B cell (primary cell): ENCODE results near the gene CLEC1A. TPM values are rescaled to one million over a fixed set of nuclear protein-coding genes. Genes with fewer than 3 reads are reported as not detected.

ENCODE experiments used
- ATAC-seq: fragments of 200-7000 bp; cut with Tn5 transposase; one replicate; pipeline ENCODE4 v1.10.0; 2021; ENCODE audit warnings: low read depth, mild to moderate bottlenecking, moderate number of reproducible peaks, moderate library complexity
- CTCF ChIA-PET: fragments of 350-600 bp; sonication (Branson Sonifier 250); formaldehyde crosslinking; loops from one replicate; lab custom pipeline; 2021; ENCODE audit warnings: antibody characterized with exemption, inconsistent platforms; lab: Charles Lee
- POLR2A ChIA-PET: fragments of 350-600 bp; sonication (Branson Sonifier 250); formaldehyde crosslinking; loops from one replicate; lab custom pipeline; 2021; ENCODE audit warnings: antibody characterized with exemption; lab: Charles Lee
- DNase-seq: peaks from one replicate; pipeline ENCODE4 v3.0.0; 2013
- H2AFZ ChIP-seq: 2 replicates; pipeline ENCODE4 v1.6.1; 2012; ENCODE audit warnings: mild to moderate bottlenecking, low read depth, low read length; ENCODE audit not compliant: insufficient read depth, poor library complexity, severe bottlenecking
- H3K27ac ChIP-seq, 2 donors: 1 replicate in 1 of 2; 2 replicates in 1 of 2; pipeline ENCODE4 v1.5.1; 2012 to 2013; ENCODE audit warnings: low read length in 2 of 2, mild to moderate bottlenecking in 2 of 2, moderate library complexity in 1 of 2
- H3K27me3 ChIP-seq, 4 experiments: fragments of 200-600 bp in 1 of 4; sonication (generic) in 1 of 4; replicated peaks in 1 of 4; 1 replicate in 2 of 4; 2 replicates in 2 of 4; pipeline versions ENCODE4 v1.6.1 to v1.7.0; 2013 to 2016; ENCODE audit warnings: low read length in 3 of 4, mild to moderate bottlenecking in 2 of 4, mixed read lengths in 1 of 4, moderate library complexity in 1 of 4; ENCODE audit not compliant: insufficient read depth in 4 of 4, control insufficient read depth in 3 of 4; ENCODE audit errors: control extremely low read depth in 1 of 4
- H3K36me3 ChIP-seq, 2 experiments: replicated peaks in 1 of 2; 1 replicate in 1 of 2; 2 replicates in 1 of 2; pipeline versions ENCODE4 v1.6.1 to v1.7.1; 2013; ENCODE audit warnings: low read length in 1 of 2; ENCODE audit not compliant: insufficient read depth in 2 of 2, control insufficient read depth in 1 of 2; ENCODE audit errors: control extremely low read depth in 1 of 2, extremely low read depth in 1 of 2
- H3K4me1 ChIP-seq, 2 donors: fragments of 200-600 bp in 1 of 2; sonication (generic) in 1 of 2; 1 replicate in 1 of 2; 2 replicates in 1 of 2; pipeline versions ENCODE4 v1.5.1 to v1.6.1; 2013 to 2017; ENCODE audit warnings: low read length in 2 of 2; ENCODE audit not compliant: control insufficient read depth in 2 of 2, insufficient read depth in 2 of 2
- H3K4me2 ChIP-seq: replicated peaks from 2 replicates; pipeline ENCODE3; 2012; ENCODE audit warnings: mild to moderate bottlenecking, low read depth, low read length; ENCODE audit not compliant: poor library complexity, severe bottlenecking
- H3K4me3 ChIP-seq, 5 experiments: fragments of 200-600 bp in 1 of 5; sonication (generic) in 1 of 5; 1 replicate in 3 of 5; 2 replicates in 2 of 5; pipeline versions ENCODE4 v1.5.1 to v1.7.0; 2011 to 2016; ENCODE audit warnings: low read length in 4 of 5, mild to moderate bottlenecking in 4 of 5, low read depth in 2 of 5, control low read depth in 1 of 5, moderate library complexity in 1 of 5; ENCODE audit not compliant: insufficient read depth in 1 of 5; ENCODE audit errors: control extremely low read depth in 1 of 5, extremely low read depth in 1 of 5
- H3K79me2 ChIP-seq: fragments of 200-600 bp; sonication (generic); one replicate; pipeline ENCODE4 v1.6.0; 2016; ENCODE audit warnings: low read length; ENCODE audit not compliant: control insufficient read depth, insufficient read depth
- H3K9ac ChIP-seq: fragments of 200-600 bp; sonication (generic); 2 replicates; pipeline ENCODE4 v1.6.1; 2017; ENCODE audit warnings: mild to moderate bottlenecking, low read length, moderate library complexity
- H3K9me3 ChIP-seq, 3 donors: one replicate each; pipeline versions ENCODE4 v1.6.1 to v1.7.1; 2013; ENCODE audit warnings: low read length in 2 of 3; ENCODE audit not compliant: control insufficient read depth in 2 of 3, insufficient read depth in 1 of 3; ENCODE audit errors: control extremely low read depth in 1 of 3
- H4K20me1 ChIP-seq: 2 replicates; pipeline ENCODE4 v1.6.0; 2012; ENCODE audit warnings: mild to moderate bottlenecking, low read length; ENCODE audit not compliant: insufficient read depth, control insufficient read depth, poor library complexity, severe bottlenecking
- H3K27ac Mint-ChIP-seq: one replicate; pipeline ENCODE4 v1.8.0; 2021; ENCODE audit warnings: mixed read lengths
- H3K27me3 Mint-ChIP-seq: one replicate; pipeline ENCODE4 v1.8.0; 2021; ENCODE audit warnings: mixed read lengths
- H3K4me1 Mint-ChIP-seq: one replicate; pipeline ENCODE4 v1.8.0; 2021; ENCODE audit warnings: mixed read lengths
- H3K4me3 Mint-ChIP-seq: one replicate; pipeline ENCODE4 v1.8.0; 2021; ENCODE audit warnings: mixed read lengths
- H3K9me3 Mint-ChIP-seq: one replicate; pipeline ENCODE4 v1.8.0; 2022; ENCODE audit warnings: mixed read lengths; ENCODE audit not compliant: insufficient read depth
- CTCF ChIP-seq: fragments of 200-600 bp; IDR thresholded peaks from one replicate; pipeline ENCODE4 v1.8.0; 2022; ENCODE audit warnings: antibody characterized with exemption, mild to moderate bottlenecking
- EZH2 ChIP-seq: IDR thresholded peaks from 2 replicates; pipeline ENCODE4 v1.6.1; 2012; ENCODE audit warnings: borderline replicate concordance, low read depth, mild to moderate bottlenecking, moderate library complexity, low read length; ENCODE audit not compliant: insufficient read depth, poor library complexity, severe bottlenecking
- WGBS: methylation state at CpG from one replicate; pipeline ENCODE4 v1.1.5; 2013; ENCODE audit warnings: missing lambda C conversion rate; ENCODE audit not compliant: insufficient coverage; 5-methylcytosine and 5-hydroxymethylcytosine counted together
- intact Hi-C: fragments of 100-400 bp; cut with micrococcal nuclease; formaldehyde crosslinking; loops from one replicate; pipeline ENCODE4 v1.10.0; 2022
- polyA plus RNA-seq: library from polyadenylated mRNA; depleted of rRNA; stranded (reverse); fragments of >200 nt; gene quantifications from 2 replicates; pipeline ENCODE4 v1.2.3, GENCODE V29; 2012
- total RNA-seq, 2 donors: library from RNA; stranded (reverse); fragments of 120-200 nt in 1 of 2; gene quantifications; 1 replicate in 1 of 2; 2 replicates in 1 of 2; pipeline versions ENCODE4 v1.2.3 to v1.2.4, GENCODE V29; 2013 to 2022

The CLEC1A gene
- total and polyA plus RNA-seq, 2 donors (not counting 1 experiment from before 2014, with no cell fraction given): 0.10 TPM; not detected in 1

- H3K4me1 ChIP-seq: no peaks in the 10 kb centered on the region
- no CpG with 5 or more reads among the region's 1 CpG for WGBS
- H2AFZ ChIP-seq: no peak overlapping the region
- intact Hi-C loops: no loop called here
- no peak for ATAC-seq
- no peak overlapping the region for H3K9ac ChIP-seq
- H3K27ac Mint-ChIP-seq: no peak overlapping the region
- H3K27me3 Mint-ChIP-seq: peaks cover 9% of the 10 kb centered on the region
- peaks cover 0 to 8% (median 0%) of the 10 kb centered on the region in 3 donors for H3K9me3 ChIP-seq
- H3K9me3 Mint-ChIP-seq: no peaks in the 10 kb centered on the region
- POLR2A ChIA-PET: no interaction called here
- H3K36me3 ChIP-seq: no peaks in the 10 kb centered on the region
- no peak overlapping the region for H3K4me3 ChIP-seq
- H3K4me3 Mint-ChIP-seq: no peak overlapping the region
- no peaks in the 10 kb centered on the region for H4K20me1 ChIP-seq
- no peak overlapping the region for H3K4me2 ChIP-seq
- CTCF ChIA-PET: no interaction called here
- no peaks in the 10 kb centered on the region for H3K4me1 Mint-ChIP-seq
- DNase-seq: no peak
- no peak overlapping the region for H3K27ac ChIP-seq
- no peaks in the 10 kb centered on the region for H3K27me3 ChIP-seq
- no peaks in the 10 kb centered on the region for H3K79me2 ChIP-seq
- TF ChIP-seq CTCF (no peak), EZH2 (no peak)
These were observed 15.1 kb upstream of the CLEC1A start for GRCh38 chr12:10113920-10114319.

- no peak overlapping the region for H3K27ac Mint-ChIP-seq
- no CpG with 5 or more reads among the region's 1 CpG for WGBS
- H4K20me1 ChIP-seq: no peaks in the 10 kb centered on the region
- H3K36me3 ChIP-seq: no peaks in the 10 kb centered on the region
- H3K4me1 ChIP-seq: no peaks in the 10 kb centered on the region
- no peaks in the 10 kb centered on the region for H3K79me2 ChIP-seq
- no peak for ATAC-seq
- no peak overlapping the region for H3K27ac ChIP-seq
- DNase-seq: no peak
- H3K4me2 ChIP-seq: no peak overlapping the region
- H3K4me3 Mint-ChIP-seq: no peak overlapping the region
- peaks cover 0 to 8% (median 0%) of the 10 kb centered on the region in 3 donors for H3K9me3 ChIP-seq
- H2AFZ ChIP-seq: no peak overlapping the region
- ChIA-PET POLR2A (no interaction called here), CTCF (no interaction called here)
- H3K9ac ChIP-seq: no peak overlapping the region
- no peak overlapping the region for H3K4me3 ChIP-seq
- no peak for TF ChIP-seq EZH2
- TF ChIP-seq CTCF: no peak
- H3K27me3 Mint-ChIP-seq: peaks cover 10% of the 10 kb centered on the region
- intact Hi-C loops: no loop called here
- no peaks in the 10 kb centered on the region for H3K9me3 Mint-ChIP-seq
- H3K4me1 Mint-ChIP-seq: no peaks in the 10 kb centered on the region
- no peaks in the 10 kb centered on the region for H3K27me3 ChIP-seq
These were observed 14.3 kb upstream of the CLEC1A start for GRCh38 chr12:10113075-10113474.
